Large intestine (tissue), 3 donors: ENCODE data around the gene GRAMD1B. TPM values are rescaled to one million over a fixed set of nuclear protein-coding genes. Genes with fewer than 3 reads are reported as not detected.

Source experiments
- DNase-seq, 2 donors: peaks; one replicate each; pipeline versions ENCODE4 v3.0.0 to v3.0.0-alpha.2; 2013
- H3K27ac ChIP-seq: one replicate; pipeline ENCODE4 v1.5.1; 2013; ENCODE audit warnings: low read length
- H3K27me3 ChIP-seq: 2 replicates; pipeline ENCODE4 v1.6.1; 2013; ENCODE audit warnings: low read length; ENCODE audit not compliant: control insufficient read depth, insufficient read depth
- H3K36me3 ChIP-seq: 2 replicates; pipeline ENCODE4 v1.6.1; 2013; ENCODE audit warnings: low read length; ENCODE audit not compliant: control insufficient read depth, insufficient read depth
- H3K4me1 ChIP-seq: one replicate; pipeline ENCODE4 v1.6.1; 2013; ENCODE audit warnings: low read length; ENCODE audit not compliant: control insufficient read depth, insufficient read depth
- H3K4me3 ChIP-seq: one replicate; pipeline ENCODE4 v1.5.1; 2013; ENCODE audit warnings: low read length
- H3K9me3 ChIP-seq: one replicate; pipeline ENCODE4 v1.6.1; 2013; ENCODE audit warnings: mild to moderate bottlenecking, low read depth, low read length, moderate library complexity; ENCODE audit not compliant: control insufficient read depth
- WGBS: methylation state at CpG from one replicate; pipeline ENCODE4 v1.1.5; 2013; ENCODE audit warnings: low lambda C conversion rate; ENCODE audit not compliant: insufficient coverage; 5-methylcytosine and 5-hydroxymethylcytosine counted together
- polyA plus RNA-seq: library from polyadenylated mRNA; unstranded; fragments of 120-200 nt; gene quantifications from one replicate; pipeline ENCODE4 v1.2.1, GENCODE V29; 2013

Gene GRAMD1B
- polyA plus RNA-seq, 1 donor: 51.5 TPM

DNA sequence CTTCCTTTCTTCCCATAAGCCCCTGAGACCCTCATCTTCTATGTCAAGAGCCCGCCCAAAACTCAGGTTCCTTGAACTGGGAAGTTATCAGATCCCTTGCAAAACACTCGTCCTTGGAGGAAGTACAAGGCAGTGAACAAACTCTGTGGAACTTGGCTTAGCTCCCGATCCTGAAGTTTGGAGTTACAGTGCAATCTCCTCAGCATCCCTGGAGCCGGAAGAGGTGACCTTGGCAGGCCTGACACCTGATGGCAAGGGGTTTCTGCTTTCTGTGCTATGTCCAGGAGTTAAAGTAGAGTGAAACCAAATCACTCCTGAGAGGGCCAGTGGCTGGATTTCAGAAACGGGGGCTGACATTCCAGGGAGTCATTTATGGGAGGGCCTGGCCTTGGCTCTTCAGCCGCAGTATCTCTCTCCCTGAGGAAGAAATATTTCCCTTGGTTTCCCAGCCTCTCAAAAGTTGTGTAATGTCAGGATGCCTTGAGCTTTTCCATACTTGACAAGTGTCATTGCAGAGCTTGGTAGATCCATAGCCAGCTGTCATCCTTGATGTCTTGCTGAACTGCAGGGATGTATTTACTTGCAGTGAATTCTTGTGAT is 1.9 kb upstream of the GRAMD1B start:
- H3K4me1 ChIP-seq: peaks cover 46% of the 10 kb centered on the region
- H3K4me3 ChIP-seq: no peak overlapping the region
- H3K27ac ChIP-seq: no peak overlapping the region
- H3K36me3 ChIP-seq: peaks cover 4% of the 10 kb centered on the region
- H3K27me3 ChIP-seq: no peaks in the 10 kb centered on the region
- no CpG with 5 or more reads among the region's 6 CpGs for WGBS
- no peak for DNase-seq
- H3K9me3 ChIP-seq: no peaks in the 10 kb centered on the region

DNA sequence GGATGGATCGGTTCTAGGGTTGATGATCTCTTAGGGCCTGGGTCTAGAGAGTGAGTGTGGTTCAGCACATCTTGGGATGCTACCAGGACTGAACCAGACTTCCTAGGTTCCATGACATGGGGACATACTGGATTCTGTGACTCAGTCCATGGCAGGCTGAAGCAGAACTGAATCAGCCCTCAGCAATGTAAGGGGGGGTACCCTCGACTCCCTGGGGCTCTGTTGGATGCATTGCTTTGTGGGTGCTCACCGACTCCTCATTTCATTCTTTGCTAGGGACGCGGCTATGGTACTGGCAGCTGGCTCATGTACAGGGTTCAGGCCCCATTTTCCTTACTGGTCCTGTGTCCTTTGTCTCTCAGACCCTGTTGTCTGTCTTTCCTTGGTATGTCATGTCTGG is 733 bp upstream of the GRAMD1B start:
- Histone ChIP-seq H3K9me3 (no peaks in the 10 kb centered on the region), H3K4me3 (no peak overlapping the region)

DNA sequence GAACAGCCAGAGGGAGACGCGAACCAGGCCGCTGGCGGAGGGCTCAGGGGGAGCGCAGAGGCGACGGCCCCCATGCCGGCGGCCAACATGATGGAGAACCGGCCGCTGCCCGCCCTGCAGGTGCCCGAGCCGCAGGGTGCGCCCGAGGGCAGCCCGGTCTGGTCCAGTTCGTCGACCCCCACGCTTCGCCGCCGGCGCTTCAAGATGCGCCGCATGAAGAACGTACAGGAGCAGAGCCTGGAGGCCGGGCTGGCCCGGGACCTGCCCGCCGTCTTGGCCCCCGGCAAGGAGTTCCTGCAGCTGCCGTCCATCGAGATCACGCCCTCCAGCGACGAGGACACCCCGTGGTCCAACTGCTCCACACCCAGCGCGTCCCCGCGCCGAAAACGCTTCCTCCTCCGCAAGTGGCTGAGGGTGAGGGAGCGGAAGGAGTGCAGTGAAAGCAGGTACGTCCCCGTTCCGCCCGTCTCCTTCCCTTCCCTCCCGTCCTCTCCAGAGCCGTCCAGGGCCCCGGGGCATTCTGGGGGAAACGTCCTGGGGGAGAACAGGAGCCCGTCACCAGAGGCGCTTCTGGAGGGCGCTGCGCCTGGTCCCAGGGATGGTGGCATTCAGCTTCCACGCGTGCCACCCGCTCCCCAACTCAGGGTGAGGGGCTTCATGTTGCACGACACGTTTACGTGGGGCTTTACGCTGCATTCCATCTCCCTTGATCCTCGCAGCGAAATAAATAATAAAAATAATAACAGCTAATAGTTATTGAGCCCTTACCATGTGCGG is 840 bp downstream of the GRAMD1B start:
- H3K27ac ChIP-seq: peak overlapping the region; percentile 41
- WGBS: no CpG with 5 or more reads among the region's 68 CpGs
- peaks cover 34% of the 10 kb centered on the region for H3K4me1 ChIP-seq
- DNase-seq: peak; percentile 61 to 81
- no peaks in the 10 kb centered on the region for H3K9me3 ChIP-seq
- no peaks in the 10 kb centered on the region for H3K27me3 ChIP-seq
- H3K36me3 ChIP-seq: peaks cover 4% of the 10 kb centered on the region
- peak overlapping the region; percentile 51 for H3K4me3 ChIP-seq

More for the DNA sequence above, 733 bp upstream of the GRAMD1B start:
- WGBS: no CpG with 5 or more reads among the region's 5 CpGs
- Histone ChIP-seq H3K27ac (no peak overlapping the region), H3K36me3 (peaks cover 4% of the 10 kb centered on the region), H3K4me1 (peaks cover 46% of the 10 kb centered on the region), H3K27me3 (no peaks in the 10 kb centered on the region)
- no peak for DNase-seq

GRCh38 chr11:123431619-123432018 is 1.6 kb downstream of the GRAMD1B start:
- DNase-seq: peak in 1 of 2 donors; percentile 29
- Histone ChIP-seq H3K36me3 (peaks cover 8% of the 10 kb centered on the region), H3K27ac (no peak overlapping the region), H3K9me3 (no peaks in the 10 kb centered on the region), H3K4me1 (peaks cover 27% of the 10 kb centered on the region), H3K4me3 (peak overlapping the region; percentile 51), H3K27me3 (no peaks in the 10 kb centered on the region)
- 40% methylated on average over 1 of the region's 7 CpGs for WGBS

GRCh38 chr11:123434262-123434661 is 4.2 kb downstream of the GRAMD1B start:
- H3K27me3 ChIP-seq: no peaks in the 10 kb centered on the region
- DNase-seq: peak in 1 of 2 donors; percentile 33
- no peak overlapping the region for H3K27ac ChIP-seq
- WGBS: no CpG with 5 or more reads among the region's 7 CpGs
- H3K4me1 ChIP-seq: peaks cover 7% of the 10 kb centered on the region
- H3K9me3 ChIP-seq: no peaks in the 10 kb centered on the region
- H3K36me3 ChIP-seq: peaks cover 22% of the 10 kb centered on the region
- no peak overlapping the region for H3K4me3 ChIP-seq

DNA sequence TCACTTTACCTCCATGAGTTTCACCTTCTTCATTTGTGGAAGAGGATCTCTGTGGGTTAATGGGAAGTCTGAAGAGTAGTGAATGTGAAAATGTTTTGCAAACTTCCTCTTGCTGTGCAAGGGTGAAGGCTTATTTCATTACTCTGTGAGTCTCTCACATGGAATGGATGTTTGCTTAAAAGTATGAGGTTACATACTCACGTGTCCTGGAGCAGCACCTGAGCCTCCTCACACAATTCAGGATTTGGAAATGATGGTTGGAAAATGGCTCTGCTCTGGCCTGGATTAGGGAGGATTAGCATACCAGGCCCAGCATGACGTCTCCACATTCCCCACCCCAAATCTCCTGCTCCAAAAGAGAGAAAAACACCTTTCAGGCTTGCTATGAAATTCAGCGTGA is 4.8 kb downstream of the GRAMD1B start:
- Histone ChIP-seq H3K27me3 (no peaks in the 10 kb centered on the region), H3K4me1 (peaks cover under 1% of the 10 kb centered on the region), H3K9me3 (no peaks in the 10 kb centered on the region), H3K27ac (no peak overlapping the region), H3K36me3 (peaks cover 22% of the 10 kb centered on the region), H3K4me3 (no peak overlapping the region)
- no CpG with 5 or more reads among the region's 3 CpGs for WGBS
- DNase-seq: no peak

DNA sequence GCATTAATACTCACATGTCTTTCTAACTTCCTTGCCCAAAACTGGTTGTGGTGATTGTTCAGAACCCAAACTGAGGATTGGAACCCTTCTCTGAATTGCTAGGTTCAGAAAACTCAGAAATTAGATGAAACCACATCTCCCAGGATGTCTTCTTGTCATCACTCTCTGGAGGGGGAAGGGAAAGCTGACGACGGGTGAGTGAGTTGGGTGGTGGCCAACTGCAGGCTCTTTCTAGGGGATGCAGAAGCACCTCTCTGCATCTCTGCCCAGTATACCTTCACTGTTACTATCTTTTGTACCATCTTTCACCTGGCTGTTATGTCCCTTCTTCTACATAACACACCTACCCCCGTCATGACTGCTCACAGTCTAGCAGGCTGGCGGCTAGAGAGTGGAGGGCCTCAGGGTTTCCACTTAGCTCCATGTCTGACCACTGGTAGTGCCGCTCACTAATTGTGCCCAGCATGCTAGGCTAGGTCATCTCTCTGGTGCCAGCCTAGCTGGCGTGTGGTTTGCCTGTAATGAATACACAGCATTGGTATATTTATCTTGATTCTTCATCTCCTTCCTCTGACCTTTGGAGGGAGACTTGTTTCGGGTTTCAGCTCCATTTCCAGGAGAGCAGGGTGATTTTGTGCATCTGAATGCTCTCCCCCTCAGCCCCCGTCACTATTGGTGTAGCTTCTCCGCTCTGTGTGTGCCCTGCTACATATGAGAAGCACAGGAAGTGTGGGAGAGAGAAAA is 7.3 kb downstream of the GRAMD1B start:
- Histone ChIP-seq H3K27me3 (no peaks in the 10 kb centered on the region), H3K9me3 (no peaks in the 10 kb centered on the region), H3K4me1 (no peaks in the 10 kb centered on the region), H3K4me3 (no peak overlapping the region), H3K36me3 (peaks cover 22% of the 10 kb centered on the region), H3K27ac (no peak overlapping the region)
- DNase-seq: no peak
- 90% methylated on average over 2 of the region's 9 CpGs for WGBS

- no CpG with 5 or more reads among the region's 7 CpGs for WGBS
Observed at GRCh38 chr11:123438131-123438627, 8.1 kb downstream of the GRAMD1B start.

GRCh38 chr11:123439616-123440015 is 9.5 kb downstream of the GRAMD1B start:
- no peaks in the 10 kb centered on the region for H3K9me3 ChIP-seq

More at GRCh38 chr11:123438131-123438627, 8.1 kb downstream of the GRAMD1B start:
- no peak for DNase-seq
- Histone ChIP-seq H3K27ac (no peak overlapping the region), H3K4me3 (no peak overlapping the region), H3K27me3 (no peaks in the 10 kb centered on the region), H3K9me3 (no peaks in the 10 kb centered on the region), H3K36me3 (peaks cover 18% of the 10 kb centered on the region), H3K4me1 (no peaks in the 10 kb centered on the region)

GRCh38 chr11:123441161-123441560 is 11.1 kb downstream of the GRAMD1B start:
- H3K27me3 ChIP-seq: no peaks in the 10 kb centered on the region
- no peak for DNase-seq
- H3K9me3 ChIP-seq: no peaks in the 10 kb centered on the region
- no peak overlapping the region for H3K27ac ChIP-seq
- peaks cover 20% of the 10 kb centered on the region for H3K36me3 ChIP-seq
- no peak overlapping the region for H3K4me3 ChIP-seq
- no CpG with 5 or more reads among the region's 5 CpGs for WGBS
- H3K4me1 ChIP-seq: no peaks in the 10 kb centered on the region

More at GRCh38 chr11:123439616-123440015, 9.5 kb downstream of the GRAMD1B start:
- DNase-seq: no peak
- Histone ChIP-seq H3K4me3 (no peak overlapping the region), H3K27me3 (no peaks in the 10 kb centered on the region), H3K27ac (no peak overlapping the region), H3K4me1 (no peaks in the 10 kb centered on the region), H3K36me3 (peaks cover 18% of the 10 kb centered on the region)
- WGBS: no CpG with 5 or more reads among the region's 4 CpGs
